OCI-LY7 (cell line): Measurements from ENCODE around the gene ATXN1.

Experiments used
- CTCF ChIP-seq: fragments of 200-600 bp; sonication (generic); conservative IDR thresholded peaks from 2 replicates; pipeline ENCODE4 v1.5.1; 2014; ENCODE audit warnings: mild to moderate bottlenecking, antibody characterized with exemption, low read length, moderate library complexity, mixed read lengths
- EZH2phosphoT487 ChIP-seq: fragments of 200-600 bp; sonication (generic); IDR thresholded peaks from 2 replicates; pipeline ENCODE4 v1.6.1; 2018; ENCODE audit warnings: low read depth, borderline replicate concordance, mild to moderate bottlenecking, mixed run types, antibody characterized with exemption, low read length, moderate library complexity, mixed read lengths

GRCh38 chr6:16249971-16250370 is 511.3 kb downstream of the ATXN1 start:
- no peak for TF ChIP-seq CTCF
- no peak for TF ChIP-seq EZH2phosphoT487
